ENCODE measurements around the gene FAM78A.

GRCh38 chr9:131266266-131267229 lies 9.8 kb downstream of the FAM78A start:
- TF ChIP-seq BACH1 (IDR thresholded peaks at IDR 0.05; ENCODE audit: low read length) (no peak), HDAC6 (IDR thresholded peaks at IDR 0.05; ENCODE audit: low read depth, low read length) (no peak), CTCF (IDR thresholded peaks at IDR 0.05; ENCODE audit: control extremely low read depth in 1 of 3, insufficient read depth in 1 of 3, low read depth in 1 of 3, low read length in 3 of 3) (no peak), POLR2A (IDR thresholded peaks at IDR 0.05; ENCODE audit: control extremely low read depth in 1 of 2, low read depth in 2 of 2, low read length in 2 of 2) (no peak)
- TF ChIP-seq, protein P1, sequence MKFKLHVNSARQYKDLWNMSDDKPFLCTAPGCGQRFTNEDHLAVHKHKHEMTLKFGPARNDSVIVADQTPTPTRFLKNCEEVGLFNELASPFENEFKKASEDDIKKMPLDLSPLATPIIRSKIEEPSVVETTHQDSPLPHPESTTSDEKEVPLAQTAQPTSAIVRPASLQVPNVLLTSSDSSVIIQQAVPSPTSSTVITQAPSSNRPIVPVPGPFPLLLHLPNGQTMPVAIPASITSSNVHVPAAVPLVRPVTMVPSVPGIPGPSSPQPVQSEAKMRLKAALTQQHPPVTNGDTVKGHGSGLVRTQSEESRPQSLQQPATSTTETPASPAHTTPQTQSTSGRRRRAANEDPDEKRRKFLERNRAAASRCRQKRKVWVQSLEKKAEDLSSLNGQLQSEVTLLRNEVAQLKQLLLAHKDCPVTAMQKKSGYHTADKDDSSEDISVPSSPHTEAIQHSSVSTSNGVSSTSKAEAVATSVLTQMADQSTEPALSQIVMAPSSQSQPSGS (IDR thresholded peaks at IDR 0.05; ENCODE audit: low read length): no peak

Measured in H1 (cell line).